Caco-2 (cell line): ENCODE measurements around the gene PCDH1. TPM values are rescaled to one million over a fixed set of nuclear protein-coding genes. Genes with fewer than 3 reads are reported as not detected.
A peak's percentile ranks its signal among the peaks of the same experiment; 100 is the strongest.

ENCODE experiments used
- BruUV-seq: library from RNA; stranded (reverse); fragments of 400-500 nt; replicated peaks from 2 replicates; lab custom pipeline; 2021; lab: Mats Ljungman, UMichigan
- CTCF ChIA-PET: fragments of 300-600 bp; sonication (Branson Sonifier 250); formaldehyde crosslinking; loops from one replicate; lab custom pipeline; 2022; ENCODE audit warnings: antibody characterized with exemption; lab: Charles Lee
- POLR2A ChIA-PET: fragments of 300-600 bp; sonication (Branson Sonifier 250); formaldehyde crosslinking; loops from one replicate; lab custom pipeline; 2022; ENCODE audit warnings: antibody characterized with exemption; lab: Charles Lee
- DNase-seq, 2 experiments: peaks; one replicate each; pipeline versions ENCODE4 v3.0.0 to v3.0.0-alpha.2; 2020 to 2022
- H3K27me3 ChIP-seq: replicated peaks from 2 replicates; pipeline ENCODE4 v1.6.0; 2011; ENCODE audit warnings: low read length; ENCODE audit not compliant: control insufficient read depth, insufficient read depth
- H3K36me3 ChIP-seq: 2 replicates; pipeline ENCODE4 v1.5.1; 2011; ENCODE audit warnings: low read length; ENCODE audit not compliant: control insufficient read depth, insufficient read depth
- H3K4me1 ChIP-seq: fragments of 250-450 bp; sonication (Bioruptor Pico); 2 replicates; pipeline ENCODE4 v1.5.1; 2020; ENCODE audit warnings: mild to moderate bottlenecking
- H3K4me3 ChIP-seq: 2 replicates; pipeline ENCODE4 v1.5.1; 2011; ENCODE audit warnings: low read depth, mild to moderate bottlenecking, control low read depth, low read length
- H3K9me3 ChIP-seq: fragments of 250-450 bp; sonication (Bioruptor Pico); 2 replicates; pipeline ENCODE4 v1.5.1; 2020; ENCODE audit warnings: mild to moderate bottlenecking, moderate library complexity
- H3K27ac Mint-ChIP-seq: one replicate; pipeline ENCODE4 v1.8.0; 2022; ENCODE audit warnings: mixed read lengths; ENCODE audit not compliant: unreplicated experiment
- H3K27me3 Mint-ChIP-seq: one replicate; pipeline ENCODE4 v1.8.0; 2022; ENCODE audit warnings: mixed read lengths; ENCODE audit not compliant: insufficient read depth, unreplicated experiment
- H3K36me3 Mint-ChIP-seq: one replicate; pipeline ENCODE4 v1.8.0; 2022; ENCODE audit warnings: mild to moderate bottlenecking, mixed read lengths; ENCODE audit not compliant: insufficient read depth, unreplicated experiment
- H3K4me1 Mint-ChIP-seq: one replicate; pipeline ENCODE4 v1.8.0; 2022; ENCODE audit warnings: low read depth, mixed read lengths; ENCODE audit not compliant: unreplicated experiment
- H3K4me3 Mint-ChIP-seq: one replicate; pipeline ENCODE4 v1.8.0; 2022; ENCODE audit warnings: mild to moderate bottlenecking, moderate library complexity, mixed read lengths; ENCODE audit not compliant: unreplicated experiment
- H3K9me3 Mint-ChIP-seq: one replicate; pipeline ENCODE4 v1.8.0; 2022; ENCODE audit warnings: mixed read lengths; ENCODE audit not compliant: unreplicated experiment
- CTCF ChIP-seq, 2 experiments: fragments of 200-600 bp in 1 of 2; IDR thresholded peaks; 1 replicate in 1 of 2; 2 replicates in 1 of 2; pipeline versions ENCODE4 v1.5.1 to v1.8.0; 2011 to 2022; ENCODE audit warnings: antibody characterized with exemption in 1 of 2, control low read depth in 1 of 2, inconsistent platforms in 1 of 2, low read depth in 1 of 2, low read length in 1 of 2, mild to moderate bottlenecking in 1 of 2, moderate library complexity in 1 of 2; ENCODE audit not compliant: insufficient read depth in 1 of 2, severe bottlenecking in 1 of 2, unreplicated experiment in 1 of 2
- intact Hi-C: fragments of 100-400 bp; cut with micrococcal nuclease; formaldehyde crosslinking; loops from one replicate; pipeline ENCODE4 v1.10.0; 2022; ENCODE audit not compliant: unreplicated experiment
- total RNA-seq: library from RNA; stranded (reverse); gene quantifications from 2 replicates; pipeline ENCODE4 v1.2.3, GENCODE V29; 2022

Gene PCDH1
- total RNA-seq, 1 experiment from 2014 or later, result 1.5 TPM

- peaks cover 16% of the 10 kb centered on the region for H3K27me3 Mint-ChIP-seq
Measured at GRCh38 chr5:141875795-141876627, 2.2 kb downstream of the PCDH1 start.

GRCh38 chr5:141875022-141875740, 3.0 kb downstream of the PCDH1 start:
- H3K4me3 Mint-ChIP-seq, result peak overlapping the region; percentile 58
- no peak for TF ChIP-seq CTCF (IDR thresholded peaks at IDR 0.05; ENCODE audit: insufficient read depth in 1 of 2, low read depth in 1 of 2, low read length in 1 of 2, severe bottlenecking in 1 of 2, unreplicated experiment in 1 of 2)
- H3K27me3 Mint-ChIP-seq, result peaks cover 18% of the 10 kb centered on the region
- Histone ChIP-seq H3K27me3 (peaks cover 5% of the 10 kb centered on the region), H3K4me1 (peaks cover 37% of the 10 kb centered on the region), H3K36me3 (no peaks in the 10 kb centered on the region; the same call in 1 of the 2 replicates), H3K4me3 (peak overlapping the region; percentile 60), H3K9me3 (no peaks in the 10 kb centered on the region)
- ChIA-PET POLR2A (no interaction called here), CTCF (interaction anchor here (0.9 kb wide), 1 partner anchor 49 kb away, joined by 4 read pairs; the partner anchor contains the start of gene DELE1)
- intact Hi-C loops, result no loop called here
- DNase-seq, result no peak
- BruUV-seq, result no TSS peak
- peaks cover 39% of the 10 kb centered on the region for H3K4me1 Mint-ChIP-seq
- H3K36me3 Mint-ChIP-seq, result peaks cover 7% of the 10 kb centered on the region
- no peak overlapping the region for H3K27ac Mint-ChIP-seq
- H3K9me3 Mint-ChIP-seq, result no peaks in the 10 kb centered on the region

More at GRCh38 chr5:141875795-141876627, 2.2 kb downstream of the PCDH1 start:
- POLR2A ChIA-PET, result interaction anchor here (0.5 to 0.6 kb wide), 2 partner anchors 150 to 194 kb away, joined by 6 to 12 read pairs; no protein-coding TSS in a partner anchor
- no peaks in the 10 kb centered on the region for H3K9me3 ChIP-seq
- intact Hi-C loops, result no loop called here
- BruUV-seq, result no TSS peak
- Mint-ChIP-seq H3K36me3 (peaks cover 7% of the 10 kb centered on the region), H3K4me1 (peaks cover 39% of the 10 kb centered on the region), H3K27ac (no peak overlapping the region), H3K4me3 (peak overlapping the region; percentile 75), H3K9me3 (no peaks in the 10 kb centered on the region)
- H3K27me3 ChIP-seq, result peaks cover 5% of the 10 kb centered on the region
- peak overlapping the region; percentile 60 for H3K4me3 ChIP-seq
- TF ChIP-seq CTCF (IDR thresholded peaks at IDR 0.05; ENCODE audit: insufficient read depth in 1 of 2, low read depth in 1 of 2, low read length in 1 of 2, severe bottlenecking in 1 of 2, unreplicated experiment in 1 of 2), result no peak
- H3K36me3 ChIP-seq, result no peaks in the 10 kb centered on the region; the same call in 1 of the 2 replicates
- CTCF ChIA-PET, result interaction anchor here (0.6 to 0.9 kb wide), 2 partner anchors 48 to 380 kb away, joined by 4 to 6 read pairs; partner anchors contain the start of gene DELE1
- DNase-seq, result peak in 1 of 2 experiments; percentile 40
- peaks cover 37% of the 10 kb centered on the region for H3K4me1 ChIP-seq
